Mucosa of gallbladder (tissue), 1 donor: ENCODE data around the gene MAP3K6. TPM values are rescaled to one million over a fixed set of nuclear protein-coding genes. Genes with fewer than 3 reads are reported as not detected.
"Not testable (repeated sequence)": the region's sequence is repeated elsewhere in the genome, so short reads cannot be mapped to it uniquely, and the experiment has no call there.

Experiments used
- DNase-seq: peaks from one replicate; pipeline ENCODE4 v3.0.0-alpha.2; 2020; ENCODE audit warnings: low spot score
- total RNA-seq: library from RNA; stranded (reverse); gene quantifications from one replicate; pipeline ENCODE4 v1.2.1, GENCODE V29; 2021
- donor health status: DM: no; HTN: no; CAD: no.

MAP3K6 gene
- total RNA-seq, 1 donor from 2014 or later, result 50.9 TPM

- peak; percentile 73 for DNase-seq
Measured at GRCh38 chr1:27395441-27396195, 28.9 kb upstream of the MAP3K6 start.

- no peak for DNase-seq
Measured at GRCh38 chr1:27394925-27395324, 28.2 kb upstream of the MAP3K6 start.

DNA sequence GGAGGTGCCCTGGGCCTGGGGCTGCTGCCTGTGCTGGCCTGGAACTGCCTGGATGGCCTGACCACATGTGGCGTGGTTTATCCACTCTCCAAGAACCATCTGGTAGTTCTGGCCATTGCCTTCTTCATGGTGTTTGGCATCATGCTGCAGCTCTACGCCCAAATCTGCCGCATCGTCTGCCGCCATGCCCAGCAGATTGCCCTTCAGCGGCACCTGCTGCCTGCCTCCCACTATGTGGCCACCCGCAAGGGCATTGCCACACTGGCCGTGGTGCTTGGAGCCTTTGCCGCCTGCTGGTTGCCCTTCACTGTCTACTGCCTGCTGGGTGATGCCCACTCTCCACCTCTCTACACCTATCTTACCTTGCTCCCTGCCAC, 27.5 kb upstream of the MAP3K6 start:
- DNase-seq, result no peak

DNA sequence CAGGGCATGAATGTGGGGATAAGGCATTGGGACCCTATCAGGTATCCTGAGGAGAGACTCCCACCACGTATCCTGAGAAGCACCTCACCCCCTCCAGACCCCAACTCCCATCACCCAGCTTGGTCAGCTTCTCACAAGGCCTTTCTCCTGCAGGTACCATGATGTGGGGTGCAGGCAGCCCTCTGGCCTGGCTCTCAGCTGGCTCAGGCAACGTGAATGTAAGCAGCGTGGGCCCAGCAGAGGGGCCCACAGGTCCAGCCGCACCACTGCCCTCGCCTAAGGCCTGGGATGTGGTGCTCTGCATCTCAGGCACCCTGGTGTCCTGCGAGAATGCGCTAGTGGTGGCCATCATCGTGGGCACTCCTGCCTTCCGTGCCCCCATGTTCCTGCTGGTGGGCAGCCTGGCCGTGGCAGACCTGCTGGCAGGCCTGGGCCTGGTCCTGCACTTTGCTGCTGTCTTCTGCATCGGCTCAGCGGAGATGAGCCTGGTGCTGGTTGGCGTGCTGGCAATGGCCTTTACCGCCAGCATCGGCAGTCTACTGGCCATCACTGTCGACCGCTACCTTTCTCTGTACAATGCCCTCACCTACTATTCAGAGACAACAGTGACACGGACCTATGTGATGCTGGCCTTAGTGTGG, 27.0 kb upstream of the MAP3K6 start:
- DNase-seq, result no peak

DNA sequence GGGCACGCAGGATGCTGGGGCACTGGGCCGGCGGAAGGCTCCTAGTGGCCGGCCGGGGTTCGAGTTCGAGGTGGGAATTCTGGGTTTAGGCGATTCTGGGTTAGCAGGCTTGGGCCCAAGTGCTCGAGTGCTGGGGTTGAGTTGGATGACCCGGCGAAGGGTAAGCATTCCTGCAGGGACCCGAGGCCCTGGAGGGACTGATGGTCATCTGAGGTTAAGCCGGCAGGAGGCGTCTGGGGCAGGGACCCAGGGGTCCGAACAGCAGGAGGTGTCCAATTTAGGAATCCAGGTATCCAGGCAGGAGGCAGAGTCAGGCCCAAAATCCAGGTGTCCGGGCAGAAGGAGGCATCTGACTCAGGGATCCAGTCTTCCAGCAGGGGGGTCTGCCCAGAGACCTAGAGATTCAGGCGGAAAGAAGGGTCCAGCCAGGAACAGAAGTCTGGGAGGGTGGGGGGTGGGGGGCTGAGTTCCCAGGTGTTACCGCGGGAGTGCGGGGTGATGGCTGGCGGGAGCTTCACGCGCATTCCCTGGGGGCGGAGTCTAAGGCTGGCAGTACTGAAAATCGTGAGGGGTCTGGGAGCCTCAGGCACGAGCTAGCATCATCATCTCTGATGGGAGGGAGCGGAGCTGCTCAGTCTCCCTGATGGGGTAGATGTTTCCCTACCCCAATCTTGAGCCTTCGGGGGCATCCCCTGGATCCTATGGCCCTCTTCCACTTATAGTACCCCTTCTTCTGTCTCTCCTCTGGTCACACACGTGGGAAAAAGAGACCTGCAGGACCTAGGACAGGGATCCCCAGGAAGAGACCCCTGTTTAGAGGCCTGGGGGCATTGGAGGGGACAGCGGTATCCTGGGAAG, 26.2 kb upstream of the MAP3K6 start:
- DNase-seq, result no peak

DNA sequence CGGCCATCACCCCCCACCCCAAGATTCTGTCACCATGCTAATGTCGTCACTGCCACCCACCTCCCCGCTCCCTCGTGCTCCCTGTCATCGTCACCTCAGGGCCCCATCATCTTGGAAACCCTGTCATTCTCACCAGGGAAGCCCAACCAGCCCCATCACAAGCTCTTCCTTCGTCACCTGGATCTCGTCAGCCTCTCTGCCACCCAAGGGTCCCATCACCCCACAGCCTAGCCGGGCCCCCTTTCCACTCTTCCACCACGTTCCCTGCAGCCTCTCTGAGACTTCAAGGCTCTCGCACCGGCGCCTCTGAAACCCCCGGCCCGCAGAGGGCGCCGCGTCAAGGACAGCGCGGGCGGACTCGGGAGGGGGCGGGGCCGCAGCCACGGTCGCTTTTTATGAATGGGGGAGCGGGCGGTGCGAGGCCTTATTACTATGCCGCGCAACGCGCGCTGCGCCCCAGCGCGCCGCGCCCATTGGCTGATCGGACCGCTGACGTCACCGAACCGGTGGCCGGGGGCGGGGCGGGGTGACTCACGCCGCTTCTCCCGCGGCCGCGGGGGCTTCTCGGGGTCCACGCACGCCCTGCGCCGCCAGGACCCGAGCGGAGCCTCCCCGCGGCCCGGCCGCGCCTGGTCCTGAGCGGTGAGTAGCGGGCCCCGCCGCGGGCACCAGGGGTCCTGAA, 25.5 kb upstream of the MAP3K6 start, which contains the start of gene GPR3:
Gene GPR3, plus strand, starts transcription at position 527 of the 682 bp plus-strand sequence. CDS start 1,177 bp downstream, outside the sequence.
- DNase-seq, result peak; percentile 89

DNA sequence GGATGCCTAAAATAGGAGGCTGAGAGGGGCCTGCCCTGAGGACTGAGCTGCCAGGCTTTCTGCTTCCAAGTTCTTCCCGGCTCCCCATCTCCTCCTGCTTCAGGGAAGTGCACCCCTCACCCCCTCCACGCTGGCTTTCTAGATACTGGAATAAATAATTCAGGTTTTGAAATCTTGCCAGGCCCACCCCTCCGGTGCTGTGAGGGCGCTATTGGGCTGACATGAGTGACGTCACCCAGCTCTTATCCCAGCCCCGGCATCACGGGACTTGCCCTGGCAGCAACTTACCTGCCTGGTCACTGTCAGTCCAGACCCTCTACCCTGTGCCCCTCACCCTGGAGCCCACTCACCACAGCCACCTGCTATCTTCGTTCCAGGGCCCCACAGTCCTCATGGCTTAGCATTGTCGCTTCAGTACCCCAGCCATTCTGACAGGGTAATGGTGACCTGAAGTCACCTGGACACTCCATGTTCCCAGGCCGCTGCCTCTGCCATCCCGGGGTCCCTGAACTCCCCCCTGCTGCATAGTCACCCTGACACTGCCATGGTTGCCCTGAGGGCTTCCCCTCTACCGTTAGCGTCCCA, 24.8 kb upstream of the MAP3K6 start:
- peak; percentile 35 for DNase-seq

DNA sequence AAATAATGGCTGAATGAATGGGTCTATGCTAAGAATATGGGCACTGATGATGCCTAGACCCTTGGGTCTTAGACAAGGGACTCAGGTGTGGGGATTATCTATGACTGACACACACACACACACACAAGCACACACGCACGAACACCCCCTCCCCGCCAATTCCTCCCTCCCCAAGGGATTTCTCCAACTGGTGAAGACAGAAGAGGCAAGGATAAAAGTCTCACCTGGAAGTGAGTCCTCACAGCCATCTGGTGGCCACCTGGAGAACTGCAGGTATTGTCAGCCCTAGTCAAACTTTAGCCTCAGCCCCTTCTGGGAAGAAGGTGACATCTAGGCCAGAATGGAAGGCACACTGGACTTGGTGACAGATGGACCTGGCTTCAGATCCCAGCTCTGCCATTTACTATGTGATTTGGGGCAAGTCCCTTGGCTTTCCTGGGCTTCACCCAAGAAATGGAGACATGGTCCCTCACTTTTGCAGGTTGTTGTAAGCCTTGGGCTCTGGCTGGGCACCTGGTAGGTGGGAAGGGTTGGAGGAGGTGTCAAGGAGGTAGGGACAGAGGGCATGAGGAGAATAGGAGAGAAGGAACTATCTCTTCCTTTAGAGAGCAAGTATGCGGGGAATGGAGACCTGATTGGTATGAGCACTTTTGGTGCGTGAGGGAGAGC, 21.7 kb upstream of the MAP3K6 start:
- DNase-seq, result peak; percentile 79

DNA sequence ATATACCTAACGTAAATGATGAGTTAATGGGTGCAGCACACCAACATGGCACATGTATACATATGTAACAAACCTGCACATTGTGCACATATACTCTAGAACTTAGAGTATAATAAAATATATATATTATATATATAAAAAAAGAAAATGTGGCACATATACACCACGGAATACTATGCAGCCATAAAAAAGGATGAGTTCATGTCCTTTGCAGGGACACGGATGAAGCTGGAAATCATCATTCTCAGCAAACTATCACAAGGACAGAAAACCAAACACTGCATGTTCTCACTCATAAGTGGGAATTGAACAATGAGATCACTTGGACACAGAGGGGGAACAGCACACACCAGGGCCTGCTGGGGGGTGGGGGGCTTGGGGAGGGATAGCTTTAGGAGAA, 18.0 kb upstream of the MAP3K6 start:
- DNase-seq, result not testable (repeated sequence)

GRCh38 chr1:27383661-27384060, 16.9 kb upstream of the MAP3K6 start:
- DNase-seq, result no peak

DNA sequence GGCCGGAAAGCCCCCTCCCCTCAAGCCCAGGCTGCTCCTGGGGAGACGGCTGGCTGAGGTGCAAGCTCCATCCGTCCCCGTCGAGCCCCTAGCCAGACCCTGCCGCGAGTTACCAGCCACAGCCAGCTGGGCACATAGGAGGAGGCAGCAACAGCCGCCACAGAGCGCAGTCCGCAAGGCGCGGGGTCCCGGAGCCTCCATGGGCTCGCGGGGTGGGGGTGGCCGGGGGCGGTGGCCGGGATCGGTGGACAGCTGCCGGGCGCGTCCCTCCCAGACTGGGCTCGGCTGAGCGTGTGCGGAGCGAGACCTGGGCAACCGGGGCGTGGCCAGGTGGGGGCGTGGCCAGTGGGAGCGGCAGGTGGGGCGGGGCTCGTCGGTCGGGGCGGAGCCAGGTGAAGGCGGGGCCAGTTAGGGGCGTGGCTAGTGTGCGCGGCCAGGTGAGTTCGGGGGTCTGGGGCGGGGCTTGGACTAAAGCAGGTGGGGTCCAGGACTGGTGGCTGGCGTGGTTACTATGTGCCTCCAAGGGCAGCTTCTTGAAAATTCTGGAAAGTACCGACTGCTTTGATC, 16.4 kb upstream of the MAP3K6 start, which contains the start of gene CD164L2:
Gene CD164L2, minus strand, starts transcription at position 295 of the 567 bp plus-strand sequence. Its CDS starts 94 bp downstream, at position 201.
- DNase-seq, result peak; percentile 61

DNA sequence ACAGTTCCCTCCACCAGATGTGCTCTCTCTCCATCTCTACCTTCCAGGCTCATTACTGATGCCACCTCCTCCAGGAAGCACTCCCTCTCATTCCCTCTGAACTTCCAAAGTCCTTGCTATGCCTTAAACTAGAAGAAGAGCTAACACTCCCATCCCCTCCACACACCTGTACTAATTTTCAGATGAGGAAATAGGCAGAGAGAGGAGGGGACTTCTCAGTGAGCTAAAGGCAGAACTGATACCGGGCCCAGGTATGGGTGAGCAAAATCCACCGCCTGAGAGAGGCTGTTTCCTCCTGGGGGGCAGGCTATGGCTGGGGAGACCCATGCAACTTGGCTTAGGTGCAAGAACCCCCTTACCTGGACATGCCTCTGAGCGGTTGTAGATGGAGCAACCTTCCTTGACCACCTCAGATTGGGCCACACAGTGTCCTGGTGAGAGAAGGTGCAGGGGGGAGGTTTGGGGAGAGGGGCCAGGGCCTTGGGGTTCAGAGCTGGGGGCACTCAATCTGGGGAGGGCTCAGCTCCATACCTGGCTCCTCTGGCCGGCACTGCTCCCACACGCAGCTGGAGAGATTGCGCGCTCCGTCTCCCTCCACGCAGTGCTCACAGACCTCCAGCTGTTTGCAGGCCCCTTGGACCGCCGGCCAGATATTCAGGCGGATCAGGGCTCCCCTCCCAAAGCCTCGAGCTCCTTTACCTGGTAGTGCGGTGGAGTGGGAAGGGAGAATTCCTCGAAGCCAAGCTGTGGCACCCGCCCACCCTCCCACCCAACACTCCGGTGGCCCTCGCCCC, 15.4 kb upstream of the MAP3K6 start:
- no peak for DNase-seq

DNA sequence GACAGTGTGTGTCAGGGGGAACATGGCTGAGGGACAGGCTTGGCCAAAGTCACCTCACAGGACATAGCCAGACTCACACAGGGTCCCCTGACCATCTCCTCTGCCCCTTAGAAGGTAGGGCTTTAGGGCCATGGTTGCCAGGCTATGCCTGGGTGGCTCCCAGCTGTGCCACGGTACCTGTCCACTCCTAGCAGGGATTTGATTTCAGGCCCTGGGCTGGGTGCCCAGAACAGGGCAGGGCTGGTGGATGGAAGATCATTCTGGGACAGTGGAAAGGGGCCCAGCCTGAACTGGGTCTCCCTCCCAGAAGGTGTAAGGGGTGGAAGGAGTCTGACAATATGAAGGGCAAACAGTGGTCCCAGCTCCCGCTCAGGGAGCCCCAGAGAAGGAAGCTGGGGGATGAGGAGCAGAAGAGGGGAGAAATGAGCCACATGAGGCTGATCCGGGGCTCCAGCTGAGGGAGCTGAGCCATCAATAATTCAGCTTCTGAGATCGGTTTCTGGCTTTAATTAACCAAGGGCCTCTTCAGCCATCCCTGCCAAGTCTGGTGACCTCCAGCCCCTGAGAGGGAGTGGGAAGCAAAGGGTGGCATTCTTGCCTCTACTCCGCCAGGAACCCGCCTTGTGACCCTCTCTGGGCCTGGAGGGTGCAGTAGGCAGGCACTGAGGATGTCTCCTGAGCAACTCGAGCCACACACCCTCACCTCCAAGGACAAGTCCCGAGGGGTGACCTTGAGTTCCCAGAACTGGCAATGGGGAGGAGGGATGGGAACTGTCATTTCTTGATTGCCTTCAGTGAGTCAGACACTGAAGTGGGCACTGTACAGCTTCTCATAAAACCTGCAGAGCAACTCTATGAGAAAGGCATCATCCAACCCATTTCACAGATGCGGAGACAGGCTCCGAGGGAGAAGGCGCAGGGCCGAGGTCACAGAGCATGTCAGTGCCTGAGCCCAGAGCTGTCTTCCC, 14.3 kb upstream of the MAP3K6 start:
- DNase-seq, result no peak

DNA sequence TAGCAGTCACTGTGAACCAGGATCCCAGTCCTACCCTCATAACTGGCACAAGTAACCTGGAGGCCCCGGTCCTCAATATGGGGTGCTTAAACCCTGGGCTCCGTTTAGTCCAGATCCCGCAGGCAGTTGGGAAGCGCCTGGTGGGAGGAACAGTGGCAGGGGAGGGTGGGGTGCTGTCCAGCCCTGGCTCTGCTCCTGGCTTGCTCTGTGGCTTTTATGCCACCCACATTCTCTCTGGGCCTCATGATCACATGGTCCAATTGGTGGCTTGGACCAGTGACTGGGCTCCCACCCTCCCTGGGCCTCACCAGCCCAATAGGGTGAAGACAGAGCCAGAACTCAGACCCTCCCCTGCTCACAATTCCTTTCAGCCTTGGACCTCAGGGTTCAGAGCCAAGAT, 13.5 kb upstream of the MAP3K6 start:
- DNase-seq, result no peak

- no peak for DNase-seq
Measured at GRCh38 chr1:27379564-27380122, 12.9 kb upstream of the MAP3K6 start.

DNA sequence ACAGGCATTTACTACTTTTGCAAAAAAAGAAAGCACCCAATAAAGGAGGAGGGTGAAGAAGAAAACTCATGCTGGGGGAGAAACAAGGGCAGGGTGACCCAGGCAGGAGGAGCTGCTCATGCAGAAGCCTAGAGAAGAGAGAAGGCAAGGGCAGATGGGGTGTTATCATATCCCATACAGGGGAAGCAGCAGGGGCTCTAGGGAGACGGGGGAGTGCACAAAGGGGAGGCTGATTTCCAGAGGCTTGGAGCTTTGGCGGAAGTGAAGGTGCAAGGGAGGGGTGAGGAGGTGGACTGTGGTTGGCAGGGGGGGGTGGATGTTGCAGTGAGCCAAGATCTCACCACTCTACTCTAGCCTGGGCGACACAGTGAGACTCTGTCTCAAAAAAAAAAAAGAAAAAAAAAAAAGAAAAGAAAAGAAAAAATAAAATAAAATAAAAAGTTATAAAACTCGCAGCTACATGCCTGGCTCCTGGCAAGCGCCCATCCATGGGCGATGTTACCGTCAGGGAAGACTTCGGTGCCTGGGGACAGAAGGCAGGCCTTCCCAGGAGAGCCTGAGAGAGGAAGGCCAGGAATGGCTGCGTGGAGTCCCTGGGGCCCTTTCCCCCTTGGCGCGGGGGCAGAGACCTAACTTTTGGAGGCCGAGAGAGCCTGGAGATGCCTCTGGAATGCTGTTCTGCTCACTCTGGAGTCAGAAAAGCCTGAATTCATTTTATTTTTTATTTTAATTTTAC, 11.2 kb upstream of the MAP3K6 start:
- DNase-seq, result no peak

DNA sequence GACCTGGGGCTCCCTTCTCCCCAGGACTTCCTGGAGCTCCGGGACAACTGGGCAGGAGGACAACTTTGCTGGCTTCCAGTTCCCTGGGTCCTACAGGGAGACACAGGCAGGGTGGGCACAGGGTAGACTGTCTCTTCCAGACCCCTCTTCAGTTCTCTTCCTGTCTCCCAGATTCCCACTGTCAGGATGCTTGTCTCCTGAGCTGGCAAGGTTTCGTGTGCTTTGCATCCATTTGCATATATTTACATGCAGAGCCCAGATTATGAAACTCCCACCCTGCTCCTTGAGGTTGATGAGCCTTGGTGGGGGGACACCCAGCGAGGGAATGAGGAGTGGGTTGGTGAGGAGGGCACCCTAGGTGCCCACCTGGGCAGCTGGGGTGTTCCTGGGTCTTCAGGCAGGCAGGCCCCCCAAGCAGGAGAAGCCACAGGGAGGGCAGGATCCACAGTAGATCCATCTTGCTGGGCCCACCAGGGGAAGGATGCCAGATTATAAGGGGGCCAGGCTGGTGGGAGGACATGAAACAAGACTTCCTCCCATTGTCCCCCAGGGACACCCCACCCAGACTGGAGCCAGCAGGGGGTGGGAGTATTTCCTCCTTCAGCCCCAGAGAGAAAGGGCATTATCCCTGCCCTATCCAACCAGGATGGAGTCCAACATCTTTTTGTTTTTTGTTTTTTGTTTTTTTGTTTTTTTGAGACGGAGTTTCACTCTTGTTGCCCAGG, 7.8 kb upstream of the MAP3K6 start, which contains the start of gene FCN3:
Gene FCN3, minus strand, starts transcription at position 463 of the 725 bp plus-strand sequence. Its CDS starts 6 bp downstream, at position 457.
- no peak for DNase-seq
